ENCODE results near the gene MYD88.

GRCh38 chr3:38173834-38174418 lies 35.5 kb downstream of the MYD88 start:
- TF ChIP-seq CEBPB (IDR thresholded peaks at IDR 0.05) (no peak), TAF1 (IDR thresholded peaks at IDR 0.05; ENCODE audit: low read depth) (no peak), NFIC (IDR thresholded peaks at IDR 0.05) (no peak), EP300 (IDR thresholded peaks at IDR 0.05; ENCODE audit: borderline replicate concordance) (no peak)
- TF ChIP-seq, protein P1, sequence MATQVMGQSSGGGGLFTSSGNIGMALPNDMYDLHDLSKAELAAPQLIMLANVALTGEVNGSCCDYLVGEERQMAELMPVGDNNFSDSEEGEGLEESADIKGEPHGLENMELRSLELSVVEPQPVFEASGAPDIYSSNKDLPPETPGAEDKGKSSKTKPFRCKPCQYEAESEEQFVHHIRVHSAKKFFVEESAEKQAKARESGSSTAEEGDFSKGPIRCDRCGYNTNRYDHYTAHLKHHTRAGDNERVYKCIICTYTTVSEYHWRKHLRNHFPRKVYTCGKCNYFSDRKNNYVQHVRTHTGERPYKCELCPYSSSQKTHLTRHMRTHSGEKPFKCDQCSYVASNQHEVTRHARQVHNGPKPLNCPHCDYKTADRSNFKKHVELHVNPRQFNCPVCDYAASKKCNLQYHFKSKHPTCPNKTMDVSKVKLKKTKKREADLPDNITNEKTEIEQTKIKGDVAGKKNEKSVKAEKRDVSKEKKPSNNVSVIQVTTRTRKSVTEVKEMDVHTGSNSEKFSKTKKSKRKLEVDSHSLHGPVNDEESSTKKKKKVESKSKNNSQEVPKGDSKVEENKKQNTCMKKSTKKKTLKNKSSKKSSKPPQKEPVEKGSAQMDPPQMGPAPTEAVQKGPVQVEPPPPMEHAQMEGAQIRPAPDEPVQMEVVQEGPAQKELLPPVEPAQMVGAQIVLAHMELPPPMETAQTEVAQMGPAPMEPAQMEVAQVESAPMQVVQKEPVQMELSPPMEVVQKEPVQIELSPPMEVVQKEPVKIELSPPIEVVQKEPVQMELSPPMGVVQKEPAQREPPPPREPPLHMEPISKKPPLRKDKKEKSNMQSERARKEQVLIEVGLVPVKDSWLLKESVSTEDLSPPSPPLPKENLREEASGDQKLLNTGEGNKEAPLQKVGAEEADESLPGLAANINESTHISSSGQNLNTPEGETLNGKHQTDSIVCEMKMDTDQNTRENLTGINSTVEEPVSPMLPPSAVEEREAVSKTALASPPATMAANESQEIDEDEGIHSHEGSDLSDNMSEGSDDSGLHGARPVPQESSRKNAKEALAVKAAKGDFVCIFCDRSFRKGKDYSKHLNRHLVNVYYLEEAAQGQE (IDR thresholded peaks at IDR 0.05; ENCODE audit: low read depth), result no peak
- TF ChIP-seq, protein P2, sequence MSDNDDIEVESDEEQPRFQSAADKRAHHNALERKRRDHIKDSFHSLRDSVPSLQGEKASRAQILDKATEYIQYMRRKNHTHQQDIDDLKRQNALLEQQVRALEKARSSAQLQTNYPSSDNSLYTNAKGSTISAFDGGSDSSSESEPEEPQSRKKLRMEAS (IDR thresholded peaks at IDR 0.05), result no peak
